ENCODE measurements around the gene PDZD4. TPM values are rescaled to one million over a fixed set of nuclear protein-coding genes. Genes with fewer than 3 reads are reported as not detected.
"Not testable (repeated sequence)": the region's sequence is repeated elsewhere in the genome, so short reads cannot be mapped to it uniquely, and the experiment has no call there.

Gene PDZD4
- total RNA-seq, 2 experiments from 2014 or later = not detected

DNA sequence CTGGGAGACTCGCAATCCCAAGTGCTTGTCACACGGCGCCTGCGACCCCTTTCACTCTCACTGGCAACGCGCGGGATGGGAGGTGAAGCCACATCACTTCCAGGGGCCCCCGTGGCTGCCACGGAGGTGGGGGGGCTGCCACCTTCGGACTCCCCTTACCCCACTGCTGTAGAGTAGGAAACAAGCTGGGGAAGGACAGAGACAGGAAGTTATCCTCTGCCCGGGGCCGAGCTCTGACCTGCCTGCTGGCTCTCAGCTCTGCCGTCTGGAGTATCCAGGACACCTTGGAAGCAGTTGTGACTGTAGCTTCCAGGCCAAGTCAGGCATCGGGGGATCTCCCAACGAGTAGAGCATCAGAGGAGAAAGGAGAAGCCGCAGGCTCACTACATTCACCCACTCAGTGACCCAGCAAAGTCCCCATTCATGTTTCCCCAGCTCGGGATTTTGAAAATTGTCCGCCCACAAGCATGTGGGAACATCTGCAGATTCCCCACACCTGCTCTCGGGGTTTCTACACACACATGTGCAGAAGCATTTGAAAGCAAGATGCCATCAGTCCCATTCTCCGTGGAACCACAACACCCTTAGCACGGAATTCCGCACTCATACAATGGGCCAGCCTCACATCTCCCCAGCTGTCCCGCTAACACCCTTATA lies 10.8 kb downstream of the PDZD4 start:
- H2AFZ ChIP-seq (ENCODE audit: low read length) = no peak overlapping the region
- H3K4me3 ChIP-seq (ENCODE audit: low read depth, low read length, poor library complexity, severe bottlenecking) = no peak overlapping the region
- CTCF ChIA-PET (ENCODE audit: unreplicated experiment) = no interaction called here
- H3K9me2 ChIP-seq (ENCODE audit: insufficient read depth, low read length) = no peaks in the 10 kb centered on the region
- no peak for DNase-seq (ENCODE audit: low spot score)
- no peaks in the 10 kb centered on the region for H3K79me2 ChIP-seq (ENCODE audit: insufficient read depth, low read depth, low read length)
- no peaks in the 10 kb centered on the region for H3K9me3 ChIP-seq (ENCODE audit: low read length)
- H4K20me1 ChIP-seq (ENCODE audit: insufficient read depth, low read length) = no peaks in the 10 kb centered on the region
- no peaks in the 10 kb centered on the region for H3K36me3 ChIP-seq (ENCODE audit: insufficient read depth, low read length)
- no peaks in the 10 kb centered on the region for H3K4me1 ChIP-seq (ENCODE audit: insufficient read depth, low read length, poor library complexity, severe bottlenecking)
- POLR2A ChIA-PET = no interaction called here
- no peak overlapping the region for H3K27ac ChIP-seq (ENCODE audit: low read depth, low read length, poor library complexity, severe bottlenecking)
- TF ChIP-seq, protein P1, sequence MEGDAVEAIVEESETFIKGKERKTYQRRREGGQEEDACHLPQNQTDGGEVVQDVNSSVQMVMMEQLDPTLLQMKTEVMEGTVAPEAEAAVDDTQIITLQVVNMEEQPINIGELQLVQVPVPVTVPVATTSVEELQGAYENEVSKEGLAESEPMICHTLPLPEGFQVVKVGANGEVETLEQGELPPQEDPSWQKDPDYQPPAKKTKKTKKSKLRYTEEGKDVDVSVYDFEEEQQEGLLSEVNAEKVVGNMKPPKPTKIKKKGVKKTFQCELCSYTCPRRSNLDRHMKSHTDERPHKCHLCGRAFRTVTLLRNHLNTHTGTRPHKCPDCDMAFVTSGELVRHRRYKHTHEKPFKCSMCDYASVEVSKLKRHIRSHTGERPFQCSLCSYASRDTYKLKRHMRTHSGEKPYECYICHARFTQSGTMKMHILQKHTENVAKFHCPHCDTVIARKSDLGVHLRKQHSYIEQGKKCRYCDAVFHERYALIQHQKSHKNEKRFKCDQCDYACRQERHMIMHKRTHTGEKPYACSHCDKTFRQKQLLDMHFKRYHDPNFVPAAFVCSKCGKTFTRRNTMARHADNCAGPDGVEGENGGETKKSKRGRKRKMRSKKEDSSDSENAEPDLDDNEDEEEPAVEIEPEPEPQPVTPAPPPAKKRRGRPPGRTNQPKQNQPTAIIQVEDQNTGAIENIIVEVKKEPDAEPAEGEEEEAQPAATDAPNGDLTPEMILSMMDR (conservative IDR thresholded peaks at IDR 0.05; ENCODE audit: low read length) = no peak
- no peak for TF ChIP-seq EZH2phosphoT487 (IDR thresholded peaks at IDR 0.05; ENCODE audit: borderline replicate concordance, low read depth, low read length)
- no TSS peak for BruUV-seq (replicated peaks)
- intact Hi-C loops (cut with micrococcal nuclease; ENCODE audit: unreplicated experiment) = loop anchor here (10.0 kb wide), 1 partner anchor 65 kb away; the partner anchor contains the start of gene L1CAM
- H3K4me2 ChIP-seq (ENCODE audit: low read length) = no peak overlapping the region

DNA sequence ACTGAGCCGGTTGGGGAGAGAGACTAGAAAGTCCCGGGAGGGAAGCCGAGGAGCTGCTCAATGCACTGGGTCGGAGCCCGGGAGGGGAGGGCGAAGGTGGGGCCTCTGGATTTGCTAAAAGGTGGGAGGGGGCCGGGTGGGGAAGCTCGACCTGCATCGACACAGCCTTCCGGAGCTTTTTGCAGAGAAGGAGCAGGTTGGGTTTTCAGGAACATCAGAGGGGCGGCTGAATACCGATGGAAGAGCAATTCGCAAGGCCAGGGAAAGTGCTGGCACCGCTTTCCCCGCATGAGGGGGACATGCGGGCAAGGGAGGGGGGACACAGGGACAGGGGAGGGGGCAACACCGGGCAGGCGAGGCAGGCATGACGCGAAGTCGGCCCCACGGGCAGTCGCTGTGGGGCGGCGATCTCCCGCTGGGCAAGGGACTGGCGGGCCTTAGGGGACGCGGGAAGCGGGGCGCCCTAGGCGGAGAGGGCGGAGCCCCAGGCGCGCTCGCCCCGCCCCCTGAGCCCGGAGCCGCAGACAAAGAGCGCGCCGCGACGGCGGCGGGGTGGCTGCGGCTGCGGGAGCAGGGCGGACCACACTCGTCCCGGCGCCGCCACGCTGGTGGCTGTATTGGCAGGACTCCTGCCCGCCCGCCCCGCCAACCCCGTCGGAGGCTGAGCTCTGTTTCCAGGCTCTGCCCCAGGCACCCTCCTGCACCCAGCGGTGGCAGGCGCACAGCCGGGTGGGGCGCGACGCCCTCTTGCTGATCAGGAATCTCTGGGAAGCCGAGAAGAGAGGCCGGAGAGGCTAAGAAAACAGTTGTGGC lies 11.6 kb downstream of the PDZD4 start:
- H3K79me2 ChIP-seq (ENCODE audit: insufficient read depth, low read depth, low read length) = no peaks in the 10 kb centered on the region
- DNase-seq (ENCODE audit: low spot score) = no peak
- H3K9me3 ChIP-seq (ENCODE audit: low read length) = no peaks in the 10 kb centered on the region
- no TSS peak for BruUV-seq (replicated peaks)
- intact Hi-C loops (cut with micrococcal nuclease; ENCODE audit: unreplicated experiment) = no loop called here
- no peak overlapping the region for H3K27ac ChIP-seq (ENCODE audit: low read depth, low read length, poor library complexity, severe bottlenecking)
- no peaks in the 10 kb centered on the region for H3K9me2 ChIP-seq (ENCODE audit: insufficient read depth, low read length)
- ChIA-PET POLR2A (no interaction called here), CTCF (ENCODE audit: unreplicated experiment) (no interaction called here)
- H3K36me3 ChIP-seq (ENCODE audit: insufficient read depth, low read length) = no peaks in the 10 kb centered on the region
- H2AFZ ChIP-seq (ENCODE audit: low read length) = no peak overlapping the region
- TF ChIP-seq EZH2phosphoT487 (IDR thresholded peaks at IDR 0.05; ENCODE audit: borderline replicate concordance, low read depth, low read length) = no peak
- TF ChIP-seq, protein P1 (conservative IDR thresholded peaks at IDR 0.05; ENCODE audit: low read length) = no peak
- no peaks in the 10 kb centered on the region for H4K20me1 ChIP-seq (ENCODE audit: insufficient read depth, low read length)
- no peaks in the 10 kb centered on the region for H3K4me1 ChIP-seq (ENCODE audit: insufficient read depth, low read length, poor library complexity, severe bottlenecking)
- no peak overlapping the region for H3K4me2 ChIP-seq (ENCODE audit: low read length)
- no peak overlapping the region for H3K4me3 ChIP-seq (ENCODE audit: low read depth, low read length, poor library complexity, severe bottlenecking)

DNA sequence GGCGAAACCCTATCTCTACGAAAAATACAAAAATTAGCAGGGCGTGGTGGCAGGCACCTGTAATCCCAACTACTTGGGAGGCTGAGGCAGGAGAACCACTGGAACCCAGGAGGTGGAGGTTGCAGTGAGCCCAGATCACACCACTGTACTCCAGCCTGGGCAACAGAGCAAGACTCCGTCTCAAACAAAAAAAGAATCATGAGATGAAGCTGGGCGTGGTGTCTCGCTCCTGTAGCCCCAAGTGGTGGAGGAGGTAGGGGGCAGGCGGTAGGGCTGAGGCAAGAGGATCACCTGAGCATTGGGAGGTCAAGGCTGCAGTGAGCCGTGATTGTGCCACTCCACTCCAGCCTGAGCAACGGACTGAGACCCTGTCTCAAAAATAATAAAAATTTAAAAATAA lies 12.3 kb downstream of the PDZD4 start:
- H3K4me3 ChIP-seq (ENCODE audit: low read depth, low read length, poor library complexity, severe bottlenecking); CTCF ChIA-PET (ENCODE audit: unreplicated experiment); H3K36me3 ChIP-seq (ENCODE audit: insufficient read depth, low read length); BruUV-seq (replicated peaks); H4K20me1 ChIP-seq (ENCODE audit: insufficient read depth, low read length); H3K4me1 ChIP-seq (ENCODE audit: insufficient read depth, low read length, poor library complexity, severe bottlenecking); H3K4me2 ChIP-seq (ENCODE audit: low read length); H3K9me3 ChIP-seq (ENCODE audit: low read length); intact Hi-C loops (cut with micrococcal nuclease; ENCODE audit: unreplicated experiment); H3K27ac ChIP-seq (ENCODE audit: low read depth, low read length, poor library complexity, severe bottlenecking); H2AFZ ChIP-seq (ENCODE audit: low read length); DNase-seq (ENCODE audit: low spot score); H3K79me2 ChIP-seq (ENCODE audit: insufficient read depth, low read depth, low read length); H3K9me2 ChIP-seq (ENCODE audit: insufficient read depth, low read length); POLR2A ChIA-PET: not testable (repeated sequence)

Measured in OCI-LY7 (cell line).